SK-N-SH treated with all-trans-retinoic acid at 6 μM for 48 hours (cell line): ENCODE results near the gene METTL27.
A peak's percentile ranks its signal among the peaks of the same experiment; 100 is the strongest.

ENCODE experiments used
- ATAC-seq: fragments of 200-7000 bp; cut with Tn5 transposase; 3 replicates; pipeline ENCODE4 v1.9.1; 2020; ENCODE audit warnings: mild to moderate bottlenecking, moderate library complexity
- ARNTL ChIP-seq: fragments of 450-650 bp; formaldehyde crosslinking; IDR thresholded peaks from 2 replicates; pipeline ENCODE4 v1.5.0; 2020; ENCODE audit warnings: low read depth, mild to moderate bottlenecking, moderate library complexity, borderline replicate concordance
- BACH2 ChIP-seq: fragments of 250-450 bp; sonication (Bioruptor Pico); IDR thresholded peaks from 2 replicates; pipeline ENCODE4 v1.9.0; 2021; ENCODE audit warnings: mild to moderate bottlenecking, borderline replicate concordance
- CSDC2 ChIP-seq: fragments of 250-450 bp; sonication (Bioruptor Pico); IDR thresholded peaks from 2 replicates; pipeline ENCODE4 v1.5.0; 2020; ENCODE audit warnings: mild to moderate bottlenecking, moderate library complexity
- ESRRG ChIP-seq: fragments of 250-450 bp; sonication (Bioruptor Pico); IDR thresholded peaks from 2 replicates; pipeline ENCODE4 v1.6.1; 2021; ENCODE audit warnings: mild to moderate bottlenecking
- GLIS3 ChIP-seq: fragments of 250-450 bp; sonication (Bioruptor Pico); IDR thresholded peaks from 2 replicates; pipeline ENCODE4 v1.5.0; 2020; ENCODE audit warnings: mild to moderate bottlenecking, moderate library complexity
- ISL1 ChIP-seq: fragments of 250-450 bp; sonication (Bioruptor Pico); IDR thresholded peaks from 2 replicates; pipeline ENCODE4 v2.1.2; 2022; ENCODE audit warnings: mild to moderate bottlenecking, moderate library complexity
- OSR1 ChIP-seq: fragments of 250-450 bp; sonication (Bioruptor Pico); IDR thresholded peaks from 2 replicates; pipeline ENCODE4 v1.8.0; 2022; ENCODE audit warnings: moderate library complexity, mild to moderate bottlenecking, inconsistent platforms
- PPARA ChIP-seq: fragments of 250-450 bp; sonication (Bioruptor Pico); IDR thresholded peaks from 2 replicates; pipeline ENCODE4 v1.5.0; 2020; ENCODE audit warnings: mild to moderate bottlenecking, borderline replicate concordance
- RARB ChIP-seq: fragments of 250-450 bp; sonication (Bioruptor Pico); IDR thresholded peaks from 2 replicates; pipeline ENCODE4 v1.8.0; 2021; ENCODE audit warnings: mild to moderate bottlenecking, moderate library complexity
- SNAI2 ChIP-seq: fragments of 250-450 bp; sonication (Bioruptor Pico); IDR thresholded peaks from 2 replicates; pipeline ENCODE4 v1.5.0; 2020; ENCODE audit warnings: mild to moderate bottlenecking, moderate library complexity
- TCF4 ChIP-seq: fragments of 250-450 bp; sonication (Bioruptor Pico); IDR thresholded peaks from 2 replicates; pipeline ENCODE4 v1.8.0; 2021; ENCODE audit warnings: mild to moderate bottlenecking, moderate library complexity, borderline replicate concordance
- TOX ChIP-seq: fragments of 250-450 bp; sonication (Bioruptor Pico); IDR thresholded peaks from 2 replicates; pipeline ENCODE4 v1.8.0; 2021; ENCODE audit warnings: mild to moderate bottlenecking, moderate library complexity, borderline replicate concordance
- ZC3H10 ChIP-seq: fragments of 250-450 bp; sonication (Bioruptor Pico); IDR thresholded peaks from 2 replicates; pipeline ENCODE4 v1.5.1; 2021; ENCODE audit warnings: mild to moderate bottlenecking, moderate library complexity
- ZFP3 ChIP-seq: fragments of 250-450 bp; sonication (Bioruptor Pico); IDR thresholded peaks from 2 replicates; pipeline ENCODE4 v1.5.0; 2020; ENCODE audit warnings: mild to moderate bottlenecking, moderate library complexity
- ZFP30 ChIP-seq: fragments of 450-650 bp; formaldehyde crosslinking; IDR thresholded peaks from 2 replicates; pipeline ENCODE4 v1.5.0; 2022; ENCODE audit warnings: mild to moderate bottlenecking, moderate library complexity
- ZNF565 ChIP-seq: fragments of 450-650 bp; formaldehyde crosslinking; conservative IDR thresholded peaks from 2 replicates; pipeline ENCODE4 v1.5.0; 2020; ENCODE audit warnings: low read depth, mild to moderate bottlenecking, moderate library complexity
- ZNF70 ChIP-seq: fragments of 450-650 bp; formaldehyde crosslinking; IDR thresholded peaks from 2 replicates; pipeline ENCODE4 v1.5.0; 2020; ENCODE audit warnings: mild to moderate bottlenecking, moderate library complexity
- ZNF8 ChIP-seq: fragments of 450-650 bp; formaldehyde crosslinking; IDR thresholded peaks from 2 replicates; pipeline ENCODE4 v1.5.0; 2020; ENCODE audit warnings: mild to moderate bottlenecking, moderate library complexity
- TF ChIP-seq, protein P1 (sequence below): fragments of 250-450 bp; sonication (Bioruptor Pico); IDR thresholded peaks from 2 replicates; pipeline ENCODE4 v1.5.0; 2020; ENCODE audit warnings: mild to moderate bottlenecking, moderate library complexity
- TF ChIP-seq, protein P2 (sequence below): fragments of 250-450 bp; sonication (Bioruptor Pico); IDR thresholded peaks from 2 replicates; pipeline ENCODE4 v1.8.0; 2021; ENCODE audit warnings: low read depth, mild to moderate bottlenecking, moderate library complexity, borderline replicate concordance
- TF ChIP-seq, protein P3 (sequence below): fragments of 250-450 bp; sonication (Bioruptor Pico); IDR thresholded peaks from 2 replicates; pipeline ENCODE4 v1.5.1; 2021; ENCODE audit warnings: mild to moderate bottlenecking, moderate library complexity
- TF ChIP-seq, protein P4 (sequence below): fragments of 250-450 bp; sonication (Bioruptor Pico); IDR thresholded peaks from 2 replicates; pipeline ENCODE4 v1.8.0; 2020; ENCODE audit warnings: mild to moderate bottlenecking, moderate library complexity, borderline replicate concordance
- TF ChIP-seq, protein P5 (sequence below): fragments of 250-450 bp; sonication (Bioruptor Pico); IDR thresholded peaks from 2 replicates; pipeline ENCODE4 v1.5.1; 2020; ENCODE audit warnings: low read depth, mild to moderate bottlenecking, moderate library complexity

Gene METTL27

DNA sequence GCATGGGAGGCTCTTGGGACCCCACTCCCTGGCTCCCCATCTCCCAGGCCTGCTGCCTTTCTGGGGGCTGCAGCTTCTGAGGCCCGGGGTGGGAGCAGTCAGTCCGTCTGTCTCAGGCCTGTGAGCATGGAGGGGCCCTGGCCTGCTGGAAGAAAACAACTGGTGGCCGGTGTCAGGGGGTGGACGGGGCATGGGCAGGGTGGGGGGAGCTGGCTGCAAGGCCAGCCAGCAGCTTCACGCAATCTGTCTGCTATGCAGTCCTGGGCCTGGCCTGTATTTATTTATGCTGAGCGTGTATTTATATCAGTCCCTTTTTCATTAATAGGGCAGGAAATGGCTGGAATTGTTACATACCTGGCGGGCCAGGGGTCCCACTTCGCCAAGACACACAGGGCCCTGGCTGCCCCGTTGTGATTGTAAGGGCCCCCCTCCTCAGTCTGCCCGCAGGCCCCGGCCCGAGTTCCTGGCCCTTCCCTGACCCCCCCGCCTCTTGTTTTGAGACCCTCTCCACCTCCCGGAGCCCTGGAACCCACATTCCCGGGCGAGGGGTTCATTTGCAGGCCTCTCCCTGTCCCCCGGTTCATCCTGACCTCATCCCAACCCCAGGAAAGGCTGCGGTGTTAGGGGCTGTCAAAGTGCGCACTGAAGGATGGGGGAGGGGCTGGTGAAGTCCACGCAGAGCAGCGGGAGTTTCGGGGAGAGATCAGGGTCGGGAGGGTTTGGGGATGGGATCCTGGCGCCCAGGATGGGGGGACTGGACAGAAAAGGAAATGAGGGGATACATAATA lies 26.9 kb upstream of the METTL27 start:
- ATAC-seq: no peak
- no peak for TF ChIP-seq TOX (CRISPR knock-in tag)

DNA sequence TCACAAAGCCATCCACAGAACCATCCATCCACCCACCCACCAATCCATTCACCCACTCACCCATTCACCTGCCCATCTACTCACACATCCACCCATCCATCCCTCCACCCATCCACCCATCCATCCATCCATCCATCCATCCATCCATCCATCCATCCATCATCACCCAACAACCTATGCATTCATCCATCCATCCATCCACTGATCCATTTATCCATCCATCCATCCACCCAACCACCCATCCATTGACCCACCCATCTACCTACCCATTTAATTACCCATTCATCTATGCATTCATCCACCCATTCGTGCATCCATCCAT lies 24.1 kb upstream of the METTL27 start:
- TF ChIP-seq ZNF565: no peak
- TF ChIP-seq SNAI2: no peak
- TF ChIP-seq BACH2 (CRISPR knock-in tag): no peak
- no peak for TF ChIP-seq PPARA (CRISPR knock-in tag)
- TF ChIP-seq TOX (CRISPR knock-in tag): no peak
- TF ChIP-seq, protein P1, sequence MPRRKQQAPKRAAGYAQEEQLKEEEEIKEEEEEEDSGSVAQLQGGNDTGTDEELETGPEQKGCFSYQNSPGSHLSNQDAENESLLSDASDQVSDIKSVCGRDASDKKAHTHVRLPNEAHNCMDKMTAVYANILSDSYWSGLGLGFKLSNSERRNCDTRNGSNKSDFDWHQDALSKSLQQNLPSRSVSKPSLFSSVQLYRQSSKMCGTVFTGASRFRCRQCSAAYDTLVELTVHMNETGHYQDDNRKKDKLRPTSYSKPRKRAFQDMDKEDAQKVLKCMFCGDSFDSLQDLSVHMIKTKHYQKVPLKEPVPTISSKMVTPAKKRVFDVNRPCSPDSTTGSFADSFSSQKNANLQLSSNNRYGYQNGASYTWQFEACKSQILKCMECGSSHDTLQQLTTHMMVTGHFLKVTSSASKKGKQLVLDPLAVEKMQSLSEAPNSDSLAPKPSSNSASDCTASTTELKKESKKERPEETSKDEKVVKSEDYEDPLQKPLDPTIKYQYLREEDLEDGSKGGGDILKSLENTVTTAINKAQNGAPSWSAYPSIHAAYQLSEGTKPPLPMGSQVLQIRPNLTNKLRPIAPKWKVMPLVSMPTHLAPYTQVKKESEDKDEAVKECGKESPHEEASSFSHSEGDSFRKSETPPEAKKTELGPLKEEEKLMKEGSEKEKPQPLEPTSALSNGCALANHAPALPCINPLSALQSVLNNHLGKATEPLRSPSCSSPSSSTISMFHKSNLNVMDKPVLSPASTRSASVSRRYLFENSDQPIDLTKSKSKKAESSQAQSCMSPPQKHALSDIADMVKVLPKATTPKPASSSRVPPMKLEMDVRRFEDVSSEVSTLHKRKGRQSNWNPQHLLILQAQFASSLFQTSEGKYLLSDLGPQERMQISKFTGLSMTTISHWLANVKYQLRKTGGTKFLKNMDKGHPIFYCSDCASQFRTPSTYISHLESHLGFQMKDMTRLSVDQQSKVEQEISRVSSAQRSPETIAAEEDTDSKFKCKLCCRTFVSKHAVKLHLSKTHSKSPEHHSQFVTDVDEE (CRISPR knock-in tag): no peak
- no peak for TF ChIP-seq ESRRG (CRISPR knock-in tag)
- TF ChIP-seq OSR1 (CRISPR knock-in tag): no peak
- no peak for TF ChIP-seq RARB (CRISPR knock-in tag)
- TF ChIP-seq GLIS3: no peak
- no peak for TF ChIP-seq ARNTL (CRISPR knock-in tag)
- no peak for TF ChIP-seq ZNF8
- TF ChIP-seq, protein P2, sequence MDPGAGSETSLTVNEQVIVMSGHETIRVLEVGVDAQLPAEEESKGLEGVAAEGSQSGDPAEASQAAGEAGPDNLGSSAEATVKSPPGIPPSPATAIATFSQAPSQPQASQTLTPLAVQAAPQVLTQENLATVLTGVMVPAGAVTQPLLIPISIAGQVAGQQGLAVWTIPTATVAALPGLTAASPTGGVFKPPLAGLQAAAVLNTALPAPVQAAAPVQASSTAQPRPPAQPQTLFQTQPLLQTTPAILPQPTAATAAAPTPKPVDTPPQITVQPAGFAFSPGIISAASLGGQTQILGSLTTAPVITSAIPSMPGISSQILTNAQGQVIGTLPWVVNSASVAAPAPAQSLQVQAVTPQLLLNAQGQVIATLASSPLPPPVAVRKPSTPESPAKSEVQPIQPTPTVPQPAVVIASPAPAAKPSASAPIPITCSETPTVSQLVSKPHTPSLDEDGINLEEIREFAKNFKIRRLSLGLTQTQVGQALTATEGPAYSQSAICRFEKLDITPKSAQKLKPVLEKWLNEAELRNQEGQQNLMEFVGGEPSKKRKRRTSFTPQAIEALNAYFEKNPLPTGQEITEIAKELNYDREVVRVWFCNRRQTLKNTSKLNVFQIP (CRISPR knock-in tag): no peak
- TF ChIP-seq ZFP3: no peak
- TF ChIP-seq ZFP30: no peak
- ATAC-seq: no peak

DNA sequence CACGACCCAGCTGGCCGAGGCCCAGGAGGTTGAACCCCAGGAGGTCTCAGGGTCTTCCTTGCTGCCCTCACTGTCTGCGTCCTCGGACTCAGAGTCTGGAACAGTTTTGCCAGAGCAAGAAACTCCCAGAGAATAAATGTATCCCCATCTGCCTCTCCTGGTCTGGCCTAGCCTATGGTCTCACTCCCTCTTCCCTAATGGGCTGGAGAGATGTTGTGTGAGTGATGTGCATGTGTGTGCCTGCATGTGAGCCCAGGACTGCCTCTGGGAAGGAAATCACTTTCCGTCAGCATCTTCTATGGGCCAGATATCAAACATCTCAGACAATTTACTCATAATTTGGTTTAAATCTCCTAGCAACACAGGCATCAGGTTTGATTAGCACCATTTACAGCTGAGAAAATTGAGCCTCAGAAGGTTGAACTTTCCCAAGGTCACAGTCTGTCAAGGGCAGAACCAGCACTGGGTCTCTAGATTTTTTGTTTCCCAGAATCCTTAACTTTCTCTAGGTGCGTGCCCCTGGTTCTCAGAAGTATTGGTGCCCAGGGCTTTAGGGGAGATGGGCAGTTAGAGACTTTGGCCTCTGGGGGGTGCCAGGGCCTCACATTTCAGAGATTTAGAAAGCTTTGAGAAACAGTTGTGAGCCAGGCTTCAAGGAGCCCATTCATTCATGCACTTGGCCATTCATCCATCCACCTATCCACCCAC lies 23.6 kb upstream of the METTL27 start:
- peak; percentile 89 for ATAC-seq
- TF ChIP-seq TCF4 (CRISPR knock-in tag) (no peak), PPARA (CRISPR knock-in tag) (no peak), ZNF70 (CRISPR knock-in tag) (no peak), BACH2 (CRISPR knock-in tag) (no peak), ZC3H10 (no peak), ZNF565 (no peak), CSDC2 (CRISPR knock-in tag) (no peak), ESRRG (CRISPR knock-in tag) (no peak), ARNTL (CRISPR knock-in tag) (no peak), ZFP30 (no peak), ISL1 (CRISPR knock-in tag) (no peak), ZFP3 (no peak), RARB (CRISPR knock-in tag) (no peak), ZNF8 (no peak), GLIS3 (no peak)
- TF ChIP-seq, protein P3, sequence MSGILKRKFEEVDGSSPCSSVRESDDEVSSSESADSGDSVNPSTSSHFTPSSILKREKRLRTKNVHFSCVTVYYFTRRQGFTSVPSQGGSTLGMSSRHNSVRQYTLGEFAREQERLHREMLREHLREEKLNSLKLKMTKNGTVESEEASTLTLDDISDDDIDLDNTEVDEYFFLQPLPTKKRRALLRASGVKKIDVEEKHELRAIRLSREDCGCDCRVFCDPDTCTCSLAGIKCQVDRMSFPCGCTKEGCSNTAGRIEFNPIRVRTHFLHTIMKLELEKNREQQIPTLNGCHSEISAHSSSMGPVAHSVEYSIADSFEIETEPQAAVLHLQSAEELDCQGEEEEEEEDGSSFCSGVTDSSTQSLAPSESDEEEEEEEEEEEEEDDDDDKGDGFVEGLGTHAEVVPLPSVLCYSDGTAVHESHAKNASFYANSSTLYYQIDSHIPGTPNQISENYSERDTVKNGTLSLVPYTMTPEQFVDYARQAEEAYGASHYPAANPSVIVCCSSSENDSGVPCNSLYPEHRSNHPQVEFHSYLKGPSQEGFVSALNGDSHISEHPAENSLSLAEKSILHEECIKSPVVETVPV: no peak
- TF ChIP-seq, protein P4, sequence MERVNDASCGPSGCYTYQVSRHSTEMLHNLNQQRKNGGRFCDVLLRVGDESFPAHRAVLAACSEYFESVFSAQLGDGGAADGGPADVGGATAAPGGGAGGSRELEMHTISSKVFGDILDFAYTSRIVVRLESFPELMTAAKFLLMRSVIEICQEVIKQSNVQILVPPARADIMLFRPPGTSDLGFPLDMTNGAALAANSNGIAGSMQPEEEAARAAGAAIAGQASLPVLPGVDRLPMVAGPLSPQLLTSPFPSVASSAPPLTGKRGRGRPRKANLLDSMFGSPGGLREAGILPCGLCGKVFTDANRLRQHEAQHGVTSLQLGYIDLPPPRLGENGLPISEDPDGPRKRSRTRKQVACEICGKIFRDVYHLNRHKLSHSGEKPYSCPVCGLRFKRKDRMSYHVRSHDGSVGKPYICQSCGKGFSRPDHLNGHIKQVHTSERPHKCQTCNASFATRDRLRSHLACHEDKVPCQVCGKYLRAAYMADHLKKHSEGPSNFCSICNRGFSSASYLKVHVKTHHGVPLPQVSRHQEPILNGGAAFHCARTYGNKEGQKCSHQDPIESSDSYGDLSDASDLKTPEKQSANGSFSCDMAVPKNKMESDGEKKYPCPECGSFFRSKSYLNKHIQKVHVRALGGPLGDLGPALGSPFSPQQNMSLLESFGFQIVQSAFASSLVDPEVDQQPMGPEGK (CRISPR knock-in tag): no peak
- TF ChIP-seq, protein P5, sequence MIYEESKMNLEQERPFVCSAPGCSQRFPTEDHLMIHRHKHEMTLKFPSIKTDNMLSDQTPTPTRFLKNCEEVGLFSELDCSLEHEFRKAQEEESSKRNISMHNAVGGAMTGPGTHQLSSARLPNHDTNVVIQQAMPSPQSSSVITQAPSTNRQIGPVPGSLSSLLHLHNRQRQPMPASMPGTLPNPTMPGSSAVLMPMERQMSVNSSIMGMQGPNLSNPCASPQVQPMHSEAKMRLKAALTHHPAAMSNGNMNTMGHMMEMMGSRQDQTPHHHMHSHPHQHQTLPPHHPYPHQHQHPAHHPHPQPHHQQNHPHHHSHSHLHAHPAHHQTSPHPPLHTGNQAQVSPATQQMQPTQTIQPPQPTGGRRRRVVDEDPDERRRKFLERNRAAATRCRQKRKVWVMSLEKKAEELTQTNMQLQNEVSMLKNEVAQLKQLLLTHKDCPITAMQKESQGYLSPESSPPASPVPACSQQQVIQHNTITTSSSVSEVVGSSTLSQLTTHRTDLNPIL (CRISPR knock-in tag): no peak
- TF ChIP-seq, protein P2 (CRISPR knock-in tag): no peak
